HEK293 (cell line): ENCODE data around the gene THAP11.

Experiments used
- EGR2 ChIP-seq: fragments of 450-650 bp; formaldehyde crosslinking; IDR thresholded peaks from 2 replicates; pipeline ENCODE4 v1.5.1; 2016; ENCODE audit warnings: low read depth, missing biosample characterization, missing genetic modification characterization
- KLF1 ChIP-seq: fragments of 450-650 bp; formaldehyde crosslinking; IDR thresholded peaks from 2 replicates; pipeline ENCODE4 v1.5.1; 2016; ENCODE audit warnings: missing biosample characterization, missing genetic modification characterization
- KLF7 ChIP-seq: fragments of 450-650 bp; formaldehyde crosslinking; IDR thresholded peaks from 2 replicates; pipeline ENCODE4 v1.5.1; 2016; ENCODE audit warnings: missing biosample characterization, missing genetic modification characterization, borderline replicate concordance
- KLF8 ChIP-seq: fragments of 450-650 bp; formaldehyde crosslinking; IDR thresholded peaks from 2 replicates; pipeline ENCODE4 v1.5.1; 2016; ENCODE audit warnings: missing biosample characterization, missing genetic modification characterization
- SP3 ChIP-seq: fragments of 450-650 bp; formaldehyde crosslinking; IDR thresholded peaks from 2 replicates; pipeline ENCODE4 v1.5.1; 2016; ENCODE audit warnings: missing biosample characterization, missing genetic modification characterization
- ZBTB20 ChIP-seq: fragments of 450-650 bp; formaldehyde crosslinking; IDR thresholded peaks from 2 replicates; pipeline ENCODE4 v1.5.1; 2016; ENCODE audit warnings: missing biosample characterization, missing genetic modification characterization
- ZBTB48 ChIP-seq: fragments of 450-650 bp; formaldehyde crosslinking; IDR thresholded peaks from 2 replicates; pipeline ENCODE4 v1.5.1; 2016; ENCODE audit warnings: missing biosample characterization, missing genetic modification characterization
- ZBTB7A ChIP-seq: fragments of 450-650 bp; formaldehyde crosslinking; IDR thresholded peaks from 2 replicates; pipeline ENCODE4 v1.5.1; 2016; ENCODE audit warnings: low read depth, missing biosample characterization, missing genetic modification characterization
- ZBTB8A ChIP-seq: fragments of 450-650 bp; formaldehyde crosslinking; IDR thresholded peaks from 2 replicates; pipeline ENCODE4 v1.5.1; 2016; ENCODE audit warnings: missing biosample characterization, missing genetic modification characterization
- ZNF10 ChIP-seq: fragments of 450-650 bp; formaldehyde crosslinking; IDR thresholded peaks from 2 replicates; pipeline ENCODE4 v1.5.1; 2017; ENCODE audit warnings: missing biosample characterization, missing genetic modification characterization
- ZNF221 ChIP-seq: fragments of 450-650 bp; formaldehyde crosslinking; IDR thresholded peaks from 2 replicates; pipeline ENCODE4 v1.5.1; 2017; ENCODE audit warnings: missing biosample characterization, missing genetic modification characterization, borderline replicate concordance
- ZNF404 ChIP-seq: fragments of 450-650 bp; formaldehyde crosslinking; IDR thresholded peaks from 2 replicates; pipeline ENCODE4 v1.5.1; 2017; ENCODE audit warnings: missing biosample characterization, missing genetic modification characterization
- ZNF416 ChIP-seq: fragments of 450-650 bp; formaldehyde crosslinking; IDR thresholded peaks from 2 replicates; pipeline ENCODE4 v1.5.1; 2016; ENCODE audit warnings: missing biosample characterization, missing genetic modification characterization
- ZNF585B ChIP-seq: fragments of 450-650 bp; formaldehyde crosslinking; IDR thresholded peaks from 2 replicates; pipeline ENCODE4 v1.5.1; 2016; ENCODE audit warnings: missing biosample characterization, missing genetic modification characterization
- ZNF654 ChIP-seq: fragments of 450-650 bp; formaldehyde crosslinking; IDR thresholded peaks from 2 replicates; pipeline ENCODE4 v1.5.1; 2016; ENCODE audit warnings: low read depth, missing biosample characterization, missing genetic modification characterization
- ZSCAN30 ChIP-seq: fragments of 450-650 bp; IDR thresholded peaks from 2 replicates; pipeline ENCODE4 v1.5.1; 2018; ENCODE audit warnings: missing biosample characterization, mild to moderate bottlenecking, missing genetic modification characterization, moderate library complexity
- TF ChIP-seq, protein P1 (sequence below): fragments of 450-650 bp; formaldehyde crosslinking; IDR thresholded peaks from 2 replicates; pipeline ENCODE4 v1.5.0; 2017; ENCODE audit warnings: missing biosample characterization, missing genetic modification characterization, borderline replicate concordance
- TF ChIP-seq, protein P2 (sequence below): fragments of 450-650 bp; formaldehyde crosslinking; IDR thresholded peaks from 2 replicates; pipeline ENCODE4 v1.5.1; 2016; ENCODE audit warnings: missing biosample characterization, missing genetic modification characterization, borderline replicate concordance
- TF ChIP-seq, protein P3 (sequence below): fragments of 450-650 bp; formaldehyde crosslinking; IDR thresholded peaks from 2 replicates; pipeline ENCODE4 v1.5.1; 2016; ENCODE audit warnings: missing biosample characterization, missing genetic modification characterization
- TF ChIP-seq, protein P4 (sequence below): fragments of 450-650 bp; formaldehyde crosslinking; IDR thresholded peaks from 2 replicates; pipeline ENCODE4 v1.5.1; 2016; ENCODE audit warnings: missing biosample characterization, missing genetic modification characterization
- TF ChIP-seq, protein P5 (sequence below): fragments of 450-650 bp; formaldehyde crosslinking; IDR thresholded peaks from 2 replicates; pipeline ENCODE4 v1.5.1; 2016; ENCODE audit warnings: missing biosample characterization, missing genetic modification characterization
- TF ChIP-seq, protein P6 (sequence below): fragments of 450-650 bp; formaldehyde crosslinking; conservative IDR thresholded peaks from 2 replicates; pipeline ENCODE4 v1.5.1; 2016; ENCODE audit warnings: low read depth, missing biosample characterization, missing genetic modification characterization

The THAP11 gene

DNA sequence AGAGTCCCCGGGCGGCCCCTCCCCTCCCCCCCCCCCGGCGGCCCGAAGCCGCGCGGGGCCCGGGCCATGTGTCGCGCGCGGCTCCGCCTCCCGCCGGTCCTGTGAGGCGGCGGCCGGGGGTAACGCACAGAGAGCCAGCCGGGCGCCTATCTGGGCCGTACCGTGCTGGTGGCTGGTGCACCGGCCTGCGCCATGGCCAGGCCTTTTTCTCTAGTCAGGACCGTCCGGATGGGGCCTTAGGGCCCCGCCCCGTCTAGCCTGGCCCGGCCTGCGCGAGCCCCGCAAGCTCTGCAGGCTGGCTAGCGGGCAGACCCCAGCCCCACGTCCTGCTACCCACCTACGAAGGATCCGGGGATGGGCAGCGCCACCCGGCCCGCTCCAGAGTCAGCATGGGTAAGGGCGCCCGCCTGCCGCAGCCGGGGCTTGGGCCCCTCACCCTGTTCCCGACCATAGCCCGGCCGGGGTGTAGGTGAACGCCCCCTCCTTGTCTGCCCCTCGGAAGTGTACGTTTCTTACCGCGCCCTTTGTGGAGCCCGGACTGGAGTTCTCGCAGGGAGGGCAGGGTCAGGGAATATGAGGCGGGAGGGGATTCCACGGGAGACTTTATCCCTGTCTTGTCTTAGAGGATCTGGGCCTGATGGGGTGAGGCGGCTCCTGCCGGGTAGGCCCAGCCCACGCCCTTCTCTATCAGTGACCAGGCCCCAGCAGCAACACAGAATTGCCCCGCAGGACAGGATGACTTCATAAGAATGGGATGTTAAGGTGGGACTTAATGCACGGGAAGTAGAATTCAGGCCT is 5.1 kb downstream of the THAP11 start, which contains the start of gene CENPT (continued):
- TF ChIP-seq, protein P1, sequence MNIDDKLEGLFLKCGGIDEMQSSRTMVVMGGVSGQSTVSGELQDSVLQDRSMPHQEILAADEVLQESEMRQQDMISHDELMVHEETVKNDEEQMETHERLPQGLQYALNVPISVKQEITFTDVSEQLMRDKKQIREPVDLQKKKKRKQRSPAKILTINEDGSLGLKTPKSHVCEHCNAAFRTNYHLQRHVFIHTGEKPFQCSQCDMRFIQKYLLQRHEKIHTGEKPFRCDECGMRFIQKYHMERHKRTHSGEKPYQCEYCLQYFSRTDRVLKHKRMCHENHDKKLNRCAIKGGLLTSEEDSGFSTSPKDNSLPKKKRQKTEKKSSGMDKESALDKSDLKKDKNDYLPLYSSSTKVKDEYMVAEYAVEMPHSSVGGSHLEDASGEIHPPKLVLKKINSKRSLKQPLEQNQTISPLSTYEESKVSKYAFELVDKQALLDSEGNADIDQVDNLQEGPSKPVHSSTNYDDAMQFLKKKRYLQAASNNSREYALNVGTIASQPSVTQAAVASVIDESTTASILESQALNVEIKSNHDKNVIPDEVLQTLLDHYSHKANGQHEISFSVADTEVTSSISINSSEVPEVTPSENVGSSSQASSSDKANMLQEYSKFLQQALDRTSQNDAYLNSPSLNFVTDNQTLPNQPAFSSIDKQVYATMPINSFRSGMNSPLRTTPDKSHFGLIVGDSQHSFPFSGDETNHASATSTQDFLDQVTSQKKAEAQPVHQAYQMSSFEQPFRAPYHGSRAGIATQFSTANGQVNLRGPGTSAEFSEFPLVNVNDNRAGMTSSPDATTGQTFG (tag by site-specific recombination) = no peak
- TF ChIP-seq EGR2 (peak; percentile 60), KLF8 (tag by site-specific recombination) (peak; percentile 55), ZBTB7A (tag by site-specific recombination) (no peak), ZSCAN30 (tag by site-specific recombination) (no peak), ZNF404 (tag by site-specific recombination) (no peak), ZNF585B (0 out of 2 replicates have a peak, but pooled peaks have one; percentile 3), ZBTB20 (0 out of 2 replicates have a peak, but pooled peaks have one; percentile 55), SP3 (tag by site-specific recombination) (peak; percentile 55; the same call in 1 of the 2 replicates), ZNF221 (tag by site-specific recombination) (no peak), ZNF10 (tag by site-specific recombination) (no peak), ZBTB8A (tag by site-specific recombination) (peak; percentile 16; the same call in 1 of the 2 replicates), KLF7 (tag by site-specific recombination) (peak; percentile 57; the same call in 1 of the 2 replicates), ZNF416 (tag by site-specific recombination) (no peak), KLF1 (tag by site-specific recombination) (peak; percentile 84), ZNF654 (tag by site-specific recombination) (no peak), ZBTB48 (tag by site-specific recombination) (no peak)
- TF ChIP-seq, protein P2, sequence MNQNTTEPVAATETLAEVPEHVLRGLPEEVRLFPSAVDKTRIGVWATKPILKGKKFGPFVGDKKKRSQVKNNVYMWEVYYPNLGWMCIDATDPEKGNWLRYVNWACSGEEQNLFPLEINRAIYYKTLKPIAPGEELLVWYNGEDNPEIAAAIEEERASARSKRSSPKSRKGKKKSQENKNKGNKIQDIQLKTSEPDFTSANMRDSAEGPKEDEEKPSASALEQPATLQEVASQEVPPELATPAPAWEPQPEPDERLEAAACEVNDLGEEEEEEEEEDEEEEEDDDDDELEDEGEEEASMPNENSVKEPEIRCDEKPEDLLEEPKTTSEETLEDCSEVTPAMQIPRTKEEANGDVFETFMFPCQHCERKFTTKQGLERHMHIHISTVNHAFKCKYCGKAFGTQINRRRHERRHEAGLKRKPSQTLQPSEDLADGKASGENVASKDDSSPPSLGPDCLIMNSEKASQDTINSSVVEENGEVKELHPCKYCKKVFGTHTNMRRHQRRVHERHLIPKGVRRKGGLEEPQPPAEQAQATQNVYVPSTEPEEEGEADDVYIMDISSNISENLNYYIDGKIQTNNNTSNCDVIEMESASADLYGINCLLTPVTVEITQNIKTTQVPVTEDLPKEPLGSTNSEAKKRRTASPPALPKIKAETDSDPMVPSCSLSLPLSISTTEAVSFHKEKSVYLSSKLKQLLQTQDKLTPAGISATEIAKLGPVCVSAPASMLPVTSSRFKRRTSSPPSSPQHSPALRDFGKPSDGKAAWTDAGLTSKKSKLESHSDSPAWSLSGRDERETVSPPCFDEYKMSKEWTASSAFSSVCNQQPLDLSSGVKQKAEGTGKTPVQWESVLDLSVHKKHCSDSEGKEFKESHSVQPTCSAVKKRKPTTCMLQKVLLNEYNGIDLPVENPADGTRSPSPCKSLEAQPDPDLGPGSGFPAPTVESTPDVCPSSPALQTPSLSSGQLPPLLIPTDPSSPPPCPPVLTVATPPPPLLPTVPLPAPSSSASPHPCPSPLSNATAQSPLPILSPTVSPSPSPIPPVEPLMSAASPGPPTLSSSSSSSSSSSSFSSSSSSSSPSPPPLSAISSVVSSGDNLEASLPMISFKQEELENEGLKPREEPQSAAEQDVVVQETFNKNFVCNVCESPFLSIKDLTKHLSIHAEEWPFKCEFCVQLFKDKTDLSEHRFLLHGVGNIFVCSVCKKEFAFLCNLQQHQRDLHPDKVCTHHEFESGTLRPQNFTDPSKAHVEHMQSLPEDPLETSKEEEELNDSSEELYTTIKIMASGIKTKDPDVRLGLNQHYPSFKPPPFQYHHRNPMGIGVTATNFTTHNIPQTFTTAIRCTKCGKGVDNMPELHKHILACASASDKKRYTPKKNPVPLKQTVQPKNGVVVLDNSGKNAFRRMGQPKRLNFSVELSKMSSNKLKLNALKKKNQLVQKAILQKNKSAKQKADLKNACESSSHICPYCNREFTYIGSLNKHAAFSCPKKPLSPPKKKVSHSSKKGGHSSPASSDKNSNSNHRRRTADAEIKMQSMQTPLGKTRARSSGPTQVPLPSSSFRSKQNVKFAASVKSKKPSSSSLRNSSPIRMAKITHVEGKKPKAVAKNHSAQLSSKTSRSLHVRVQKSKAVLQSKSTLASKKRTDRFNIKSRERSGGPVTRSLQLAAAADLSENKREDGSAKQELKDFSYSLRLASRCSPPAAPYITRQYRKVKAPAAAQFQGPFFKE (tag by site-specific recombination) = peak; percentile 46; the same call in 1 of the 2 replicates
- TF ChIP-seq, protein P3, sequence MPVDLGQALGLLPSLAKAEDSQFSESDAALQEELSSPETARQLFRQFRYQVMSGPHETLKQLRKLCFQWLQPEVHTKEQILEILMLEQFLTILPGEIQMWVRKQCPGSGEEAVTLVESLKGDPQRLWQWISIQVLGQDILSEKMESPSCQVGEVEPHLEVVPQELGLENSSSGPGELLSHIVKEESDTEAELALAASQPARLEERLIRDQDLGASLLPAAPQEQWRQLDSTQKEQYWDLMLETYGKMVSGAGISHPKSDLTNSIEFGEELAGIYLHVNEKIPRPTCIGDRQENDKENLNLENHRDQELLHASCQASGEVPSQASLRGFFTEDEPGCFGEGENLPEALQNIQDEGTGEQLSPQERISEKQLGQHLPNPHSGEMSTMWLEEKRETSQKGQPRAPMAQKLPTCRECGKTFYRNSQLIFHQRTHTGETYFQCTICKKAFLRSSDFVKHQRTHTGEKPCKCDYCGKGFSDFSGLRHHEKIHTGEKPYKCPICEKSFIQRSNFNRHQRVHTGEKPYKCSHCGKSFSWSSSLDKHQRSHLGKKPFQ (tag by site-specific recombination) = no peak
- TF ChIP-seq, protein P4, sequence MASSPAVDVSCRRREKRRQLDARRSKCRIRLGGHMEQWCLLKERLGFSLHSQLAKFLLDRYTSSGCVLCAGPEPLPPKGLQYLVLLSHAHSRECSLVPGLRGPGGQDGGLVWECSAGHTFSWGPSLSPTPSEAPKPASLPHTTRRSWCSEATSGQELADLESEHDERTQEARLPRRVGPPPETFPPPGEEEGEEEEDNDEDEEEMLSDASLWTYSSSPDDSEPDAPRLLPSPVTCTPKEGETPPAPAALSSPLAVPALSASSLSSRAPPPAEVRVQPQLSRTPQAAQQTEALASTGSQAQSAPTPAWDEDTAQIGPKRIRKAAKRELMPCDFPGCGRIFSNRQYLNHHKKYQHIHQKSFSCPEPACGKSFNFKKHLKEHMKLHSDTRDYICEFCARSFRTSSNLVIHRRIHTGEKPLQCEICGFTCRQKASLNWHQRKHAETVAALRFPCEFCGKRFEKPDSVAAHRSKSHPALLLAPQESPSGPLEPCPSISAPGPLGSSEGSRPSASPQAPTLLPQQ (tag by site-specific recombination) = no peak
- TF ChIP-seq, protein P5, sequence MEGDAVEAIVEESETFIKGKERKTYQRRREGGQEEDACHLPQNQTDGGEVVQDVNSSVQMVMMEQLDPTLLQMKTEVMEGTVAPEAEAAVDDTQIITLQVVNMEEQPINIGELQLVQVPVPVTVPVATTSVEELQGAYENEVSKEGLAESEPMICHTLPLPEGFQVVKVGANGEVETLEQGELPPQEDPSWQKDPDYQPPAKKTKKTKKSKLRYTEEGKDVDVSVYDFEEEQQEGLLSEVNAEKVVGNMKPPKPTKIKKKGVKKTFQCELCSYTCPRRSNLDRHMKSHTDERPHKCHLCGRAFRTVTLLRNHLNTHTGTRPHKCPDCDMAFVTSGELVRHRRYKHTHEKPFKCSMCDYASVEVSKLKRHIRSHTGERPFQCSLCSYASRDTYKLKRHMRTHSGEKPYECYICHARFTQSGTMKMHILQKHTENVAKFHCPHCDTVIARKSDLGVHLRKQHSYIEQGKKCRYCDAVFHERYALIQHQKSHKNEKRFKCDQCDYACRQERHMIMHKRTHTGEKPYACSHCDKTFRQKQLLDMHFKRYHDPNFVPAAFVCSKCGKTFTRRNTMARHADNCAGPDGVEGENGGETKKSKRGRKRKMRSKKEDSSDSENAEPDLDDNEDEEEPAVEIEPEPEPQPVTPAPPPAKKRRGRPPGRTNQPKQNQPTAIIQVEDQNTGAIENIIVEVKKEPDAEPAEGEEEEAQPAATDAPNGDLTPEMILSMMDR = peak; percentile 9; the same call in 1 of the 2 replicates
- TF ChIP-seq, protein P6, sequence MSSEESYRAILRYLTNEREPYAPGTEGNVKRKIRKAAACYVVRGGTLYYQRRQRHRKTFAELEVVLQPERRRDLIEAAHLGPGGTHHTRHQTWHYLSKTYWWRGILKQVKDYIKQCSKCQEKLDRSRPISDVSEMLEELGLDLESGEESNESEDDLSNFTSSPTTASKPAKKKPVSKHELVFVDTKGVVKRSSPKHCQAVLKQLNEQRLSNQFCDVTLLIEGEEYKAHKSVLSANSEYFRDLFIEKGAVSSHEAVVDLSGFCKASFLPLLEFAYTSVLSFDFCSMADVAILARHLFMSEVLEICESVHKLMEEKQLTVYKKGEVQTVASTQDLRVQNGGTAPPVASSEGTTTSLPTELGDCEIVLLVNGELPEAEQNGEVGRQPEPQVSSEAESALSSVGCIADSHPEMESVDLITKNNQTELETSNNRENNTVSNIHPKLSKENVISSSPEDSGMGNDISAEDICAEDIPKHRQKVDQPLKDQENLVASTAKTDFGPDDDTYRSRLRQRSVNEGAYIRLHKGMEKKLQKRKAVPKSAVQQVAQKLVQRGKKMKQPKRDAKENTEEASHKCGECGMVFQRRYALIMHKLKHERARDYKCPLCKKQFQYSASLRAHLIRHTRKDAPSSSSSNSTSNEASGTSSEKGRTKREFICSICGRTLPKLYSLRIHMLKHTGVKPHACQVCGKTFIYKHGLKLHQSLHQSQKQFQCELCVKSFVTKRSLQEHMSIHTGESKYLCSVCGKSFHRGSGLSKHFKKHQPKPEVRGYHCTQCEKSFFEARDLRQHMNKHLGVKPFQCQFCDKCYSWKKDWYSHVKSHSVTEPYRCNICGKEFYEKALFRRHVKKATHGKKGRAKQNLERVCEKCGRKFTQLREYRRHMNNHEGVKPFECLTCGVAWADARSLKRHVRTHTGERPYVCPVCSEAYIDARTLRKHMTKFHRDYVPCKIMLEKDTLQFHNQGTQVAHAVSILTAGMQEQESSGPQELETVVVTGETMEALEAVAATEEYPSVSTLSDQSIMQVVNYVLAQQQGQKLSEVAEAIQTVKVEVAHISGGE (tag by site-specific recombination) = peak; percentile 92
